A673 (cell line): ENCODE data around the gene DGKH. TPM values are rescaled to one million over a fixed set of nuclear protein-coding genes. Genes with fewer than 3 reads are reported as not detected.

Source experiments
- BruUV-seq: library from RNA; stranded (reverse); fragments of 400-500 nt; replicated peaks from 2 replicates; lab custom pipeline; 2021; lab: Mats Ljungman, UMichigan
- CTCF ChIA-PET: fragments of 300-600 bp; sonication (Branson Sonifier 250); formaldehyde crosslinking; loops from one replicate; lab custom pipeline; 2022; ENCODE audit warnings: antibody characterized with exemption; lab: Charles Lee
- POLR2A ChIA-PET: fragments of 300-600 bp; sonication (Branson Sonifier 250); formaldehyde crosslinking; loops from one replicate; lab custom pipeline; 2022; ENCODE audit warnings: antibody characterized with exemption; ENCODE audit not compliant: low non-redundant PET; lab: Charles Lee
- DNase-seq: peaks from one replicate; pipeline ENCODE4 v3.0.0-alpha.2; 2015; ENCODE audit warnings: low spot score
- H3K27ac ChIP-seq: fragments of 200-600 bp; sonication (generic); 2 replicates; pipeline ENCODE4 v1.5.1; 2016; ENCODE audit warnings: mixed run types, low read depth, mild to moderate bottlenecking, mixed read lengths, antibody characterized with exemption, low read length; ENCODE audit not compliant: poor library complexity, severe bottlenecking
- H3K27me3 ChIP-seq: fragments of 200-600 bp; sonication (generic); replicated peaks from 2 replicates; pipeline ENCODE4 v1.6.1; 2017; ENCODE audit warnings: mixed run types, low read depth, mild to moderate bottlenecking, mixed read lengths, antibody characterized with exemption, low read length; ENCODE audit not compliant: insufficient read depth, poor library complexity
- H3K36me3 ChIP-seq: fragments of 200-600 bp; sonication (generic); 2 replicates; pipeline ENCODE4 v1.6.1; 2016; ENCODE audit warnings: mixed run types, mild to moderate bottlenecking, mixed read lengths, antibody characterized with exemption, low read length; ENCODE audit not compliant: insufficient read depth, poor library complexity, severe bottlenecking
- H3K4me1 ChIP-seq: fragments of 200-600 bp; sonication (generic); 2 replicates; pipeline ENCODE4 v1.6.1; 2017; ENCODE audit warnings: mixed run types, mild to moderate bottlenecking, mixed read lengths, antibody characterized with exemption, low read length; ENCODE audit not compliant: insufficient read depth, poor library complexity, severe bottlenecking
- H3K4me3 ChIP-seq: fragments of 200-600 bp; sonication (generic); 2 replicates; pipeline ENCODE4 v1.5.1; 2016; ENCODE audit warnings: low read depth, mixed run types, mild to moderate bottlenecking, mixed read lengths, low read length; ENCODE audit not compliant: poor library complexity, severe bottlenecking
- H3K9me3 ChIP-seq: fragments of 200-600 bp; sonication (generic); 2 replicates; pipeline ENCODE4 v1.6.1; 2016; ENCODE audit warnings: mixed run types, low read depth, mild to moderate bottlenecking, mixed read lengths, antibody characterized with exemption, low read length; ENCODE audit not compliant: poor library complexity, severe bottlenecking
- CTCF ChIP-seq: fragments of 300-800, 200-600 bp; sonication (generic); conservative IDR thresholded peaks from 2 replicates; pipeline ENCODE4 v1.5.1; 2017; ENCODE audit warnings: low read depth, mild to moderate bottlenecking, antibody characterized with exemption, low read length, moderate library complexity, mixed read lengths
- EZH2 ChIP-seq: fragments of 200-600 bp; sonication (generic); IDR thresholded peaks from 2 replicates; pipeline ENCODE4 v1.6.1; 2017; ENCODE audit warnings: borderline replicate concordance, low read depth, mild to moderate bottlenecking, mixed read lengths, antibody characterized with exemption, low read length; ENCODE audit not compliant: poor library complexity, severe bottlenecking
- intact Hi-C: fragments of 100-400 bp; cut with micrococcal nuclease; formaldehyde crosslinking; loops from one replicate; pipeline ENCODE4 v1.10.0; 2022; ENCODE audit not compliant: unreplicated experiment
- total RNA-seq: library from RNA; stranded (reverse); gene quantifications from 2 replicates; pipeline ENCODE4 v1.2.3, GENCODE V29; 2021

Gene DGKH
- total RNA-seq, 1 experiment from 2014 or later, result 13.8 TPM

GRCh38 chr13:42164557-42165125 is 116.2 kb downstream of the DGKH start:
- ChIA-PET CTCF (no interaction called here), POLR2A (no interaction called here)
- Histone ChIP-seq H3K27ac (no peak overlapping the region), H3K27me3 (no peaks in the 10 kb centered on the region), H3K4me1 (no peaks in the 10 kb centered on the region), H3K4me3 (no peak overlapping the region), H3K9me3 (no peaks in the 10 kb centered on the region), H3K36me3 (no peaks in the 10 kb centered on the region)
- BruUV-seq, result no TSS peak
- TF ChIP-seq EZH2 (no peak), CTCF (no peak)
- DNase-seq, result no peak
- intact Hi-C loops, result no loop called here

GRCh38 chr13:42168496-42168895 is 120.0 kb downstream of the DGKH start:
- POLR2A ChIA-PET, result no interaction called here
- DNase-seq, result no peak
- Histone ChIP-seq H3K27ac (no peak overlapping the region), H3K4me1 (no peaks in the 10 kb centered on the region), H3K4me3 (no peak overlapping the region), H3K9me3 (no peaks in the 10 kb centered on the region), H3K36me3 (no peaks in the 10 kb centered on the region), H3K27me3 (no peaks in the 10 kb centered on the region)
- CTCF ChIA-PET, result no interaction called here
- no peak for TF ChIP-seq EZH2
- no peak for TF ChIP-seq CTCF
- intact Hi-C loops, result no loop called here
- BruUV-seq, result no TSS peak

GRCh38 chr13:42170029-42170428 is 121.6 kb downstream of the DGKH start:
- CTCF ChIA-PET, result no interaction called here
- H3K36me3 ChIP-seq, result no peaks in the 10 kb centered on the region
- H3K4me3 ChIP-seq, result no peak overlapping the region
- H3K27me3 ChIP-seq, result no peaks in the 10 kb centered on the region
- H3K9me3 ChIP-seq, result no peaks in the 10 kb centered on the region
- no peak overlapping the region for H3K27ac ChIP-seq
- intact Hi-C loops, result no loop called here
- TF ChIP-seq CTCF (no peak), EZH2 (no peak)
- no peaks in the 10 kb centered on the region for H3K4me1 ChIP-seq
- DNase-seq, result no peak
- POLR2A ChIA-PET, result no interaction called here
- BruUV-seq, result no TSS peak
